GM12878 (cell line): Measurements from ENCODE around the gene FOXP1. TPM values are rescaled to one million over a fixed set of nuclear protein-coding genes. Genes with fewer than 3 reads are reported as not detected.

Experiments
- ATAC-seq: fragments of 200-7000 bp; cut with Tn5 transposase; 3 replicates; pipeline ENCODE4 v1.9.1; 2020; ENCODE audit warnings: mild to moderate bottlenecking, moderate library complexity
- BruUV-seq: library from RNA; stranded (reverse); fragments of 400-500 nt; replicated peaks from 2 replicates; lab custom pipeline; 2021; lab: Mats Ljungman, UMichigan
- CTCF ChIA-PET: fragments of 300-600 bp; sonication (Branson Sonifier 250); formaldehyde crosslinking; extraction: SDS; loops from one replicate; lab custom pipeline; 2021; ENCODE audit warnings: inconsistent platforms; lab: Yijun Ruan, JAX
- POLR2A ChIA-PET: fragments of 350-600 bp; formaldehyde crosslinking; extraction: SDS; loops from one replicate; lab custom pipeline; 2021; ENCODE audit warnings: inconsistent platforms; lab: Charles Lee
- RAD21 ChIA-PET: fragments of 300-600 bp; sonication (Branson Sonifier 250); formaldehyde crosslinking; loops from one replicate; lab custom pipeline; 2023; ENCODE audit warnings: antibody characterized with exemption; ENCODE audit not compliant: unreplicated experiment; lab: Charles Lee
- SMC1A ChIA-PET: fragments of 300-600 bp; sonication (Branson Sonifier 250); formaldehyde crosslinking; loops from one replicate; lab custom pipeline; 2023; ENCODE audit not compliant: unreplicated experiment, uncharacterized antibody; lab: Charles Lee
- DNase-seq: peaks from one replicate; pipeline ENCODE4 v3.0.0-alpha.2; 2011; ENCODE audit warnings: low read depth, low spot score
- FAIRE-seq: peaks from 3 replicates; lab custom pipeline; 2011; peaks lifted over from hg19 to GRCh38; lab: Jason Lieb, UNC
- H2AFZ ChIP-seq: 2 replicates; pipeline ENCODE4 v1.6.0; 2011; ENCODE audit warnings: low read depth, low read length, control low read depth; ENCODE audit not compliant: control insufficient read depth
- H3K27ac ChIP-seq: 2 replicates; pipeline ENCODE4 v1.5.1; 2011; ENCODE audit warnings: control low read depth; ENCODE audit not compliant: control insufficient read depth, insufficient read depth
- H3K27me3 ChIP-seq, 2 experiments: replicated peaks in 1 of 2; 2 replicates each; pipeline versions ENCODE4 v1.6.0 to v1.6.1; 2011; ENCODE audit warnings: low read length in 1 of 2; ENCODE audit not compliant: control insufficient read depth in 2 of 2, insufficient read depth in 2 of 2
- H3K36me3 ChIP-seq, 2 experiments: 2 replicates each; pipeline ENCODE4 v1.5.1; 2011; ENCODE audit warnings: low read length in 1 of 2; ENCODE audit not compliant: control insufficient read depth in 2 of 2, insufficient read depth in 2 of 2
- H3K4me1 ChIP-seq: 2 replicates; pipeline ENCODE4 v1.6.1; 2011; ENCODE audit warnings: mild to moderate bottlenecking, low read length, moderate library complexity, mixed read lengths; ENCODE audit not compliant: control insufficient read depth, insufficient read depth
- H3K4me2 ChIP-seq: 2 replicates; pipeline ENCODE4 v1.6.0; 2011; ENCODE audit warnings: control low read depth; ENCODE audit not compliant: control insufficient read depth, insufficient read depth
- H3K4me3 ChIP-seq: fragments of 200-600 bp; sonication (generic); 2 replicates; pipeline ENCODE4 v1.5.1; 2016
- H3K79me2 ChIP-seq: 2 replicates; pipeline ENCODE4 v1.6.0; 2011; ENCODE audit warnings: low read length; ENCODE audit not compliant: control insufficient read depth, insufficient read depth
- H3K9ac ChIP-seq: 2 replicates; pipeline ENCODE4 v1.8.0; 2011; ENCODE audit warnings: low read length, control low read depth, mixed read lengths; ENCODE audit not compliant: control insufficient read depth, insufficient read depth
- H3K9me3 ChIP-seq: replicated peaks from 3 replicates; pipeline ENCODE4 v1.5.1; 2011; ENCODE audit warnings: mild to moderate bottlenecking, low read length; ENCODE audit not compliant: control insufficient read depth, insufficient read depth
- H4K20me1 ChIP-seq: 2 replicates; pipeline ENCODE4 v1.6.0; 2011; ENCODE audit not compliant: control insufficient read depth, insufficient read depth
- HSF1 ChIP-seq: fragments of 150-350 bp; IDR thresholded peaks from 2 replicates; pipeline ENCODE4 v1.6.1; 2014; ENCODE audit warnings: mild to moderate bottlenecking, low read depth, low read length
- IRF3 ChIP-seq: fragments of 450-650 bp; IDR thresholded peaks from 2 replicates; pipeline ENCODE4 v1.6.1; 2014; ENCODE audit warnings: mild to moderate bottlenecking
- MLLT1 ChIP-seq: fragments of 450-650 bp; IDR thresholded peaks from 2 replicates; pipeline ENCODE4 v1.6.1; 2016; ENCODE audit warnings: mild to moderate bottlenecking
- NFYB ChIP-seq: IDR thresholded peaks from 2 replicates; pipeline ENCODE4 v1.6.1; 2011; ENCODE audit warnings: low read depth, mild to moderate bottlenecking, low read length, improper control_type of control experiment, moderate library complexity; ENCODE audit not compliant: insufficient read depth
- PAX5 ChIP-seq: IDR thresholded peaks from 2 replicates; pipeline ENCODE4 v1.6.1; 2011; ENCODE audit warnings: low read depth, low read length, borderline replicate concordance
- STAT1 ChIP-seq: fragments of 450-650 bp; conservative IDR thresholded peaks from 2 replicates; pipeline ENCODE4 v1.6.1; 2014; ENCODE audit warnings: antibody characterized with exemption, mild to moderate bottlenecking
- TAF1 ChIP-seq: IDR thresholded peaks from 2 replicates; pipeline ENCODE4 v1.6.1; 2011; ENCODE audit warnings: mild to moderate bottlenecking, low read depth, low read length, borderline replicate concordance
- ZNF622 ChIP-seq: fragments of 450-650 bp; IDR thresholded peaks from 2 replicates; pipeline ENCODE4 v1.6.1; 2017; ENCODE audit warnings: mild to moderate bottlenecking, inconsistent platforms
- WGBS: methylation state at CpG from one replicate; pipeline ENCODE4 v1.1.6; 2016; ENCODE audit warnings: low lambda C conversion rate; ENCODE audit not compliant: insufficient replicate concordance, insufficient coverage; ENCODE audit errors: missing lambda C conversion rate; 5-methylcytosine and 5-hydroxymethylcytosine counted together
- in situ Hi-C: fragments of 300-500 bp; cut with MboI; formaldehyde crosslinking; loops from 9 replicates; pipeline ENCODE4 v1.14.3; 2018; ENCODE audit warnings: mixed read lengths
- intact Hi-C: fragments of 100-400 bp; cut with micrococcal nuclease; formaldehyde crosslinking; loops from one replicate; pipeline ENCODE4 v1.14.2; 2022; ENCODE audit not compliant: unreplicated experiment
- polyA plus RNA-seq, 11 experiments: library from polyadenylated mRNA; depleted of rRNA in 4 of 11; unstranded in 6 of 11; stranded (reverse) in 5 of 11; fragments of >200 nt; fragmentation: Nextera tagmentation in 4 of 11; fragmentation: Illumina TruSeq in 1 of 11; extraction: Ambion mirVana in 4 of 11; extraction: Trizol in 1 of 11; gene quantifications; 1 replicate in 1 of 11; 2 replicates in 10 of 11; pipeline versions ENCODE4 v1.2.1 to v1.2.3, GENCODE V29; 2011 to 2016; ENCODE audit warnings: inconsistent platforms in 2 of 11, missing spikeins in 2 of 11, low read depth in 1 of 11
- total RNA-seq, 4 experiments: library from RNA; depleted of rRNA in 3 of 4; stranded (reverse); fragments of >200 nt in 3 of 4; fragmentation: Illumina TruSeq in 1 of 4; extraction: Trizol in 1 of 4; gene quantifications; 2 replicates each; pipeline versions ENCODE4 v1.2.1 to v1.2.3, GENCODE V29; 2013 to 2021

FOXP1 gene
- total and polyA plus RNA-seq, 10 of the 15 experiments (the other 5 are each of a cell fraction or from before 2014, with no cell fraction given) = 0.05 to 1.6 (median 0.20) TPM; not detected in 1

GRCh38 chr3:70952033-70952747, 631.3 kb downstream of the FOXP1 start:
- no peaks in the 10 kb centered on the region for H3K36me3 ChIP-seq
- in situ Hi-C loops = no loop called here
- H3K4me3 ChIP-seq = no peak overlapping the region
- no peaks in the 10 kb centered on the region for H3K79me2 ChIP-seq
- no peak overlapping the region for H3K9ac ChIP-seq
- no peaks in the 10 kb centered on the region for H4K20me1 ChIP-seq
- no TSS peak for BruUV-seq
- no peaks in the 10 kb centered on the region for H3K27me3 ChIP-seq
- H3K4me1 ChIP-seq = no peaks in the 10 kb centered on the region
- CTCF ChIA-PET = no interaction called here
- H3K9me3 ChIP-seq = no peaks in the 10 kb centered on the region
- no peak for ATAC-seq
- RAD21 ChIA-PET = interaction anchor here (0.5 kb wide), 1 partner anchor 1626 kb away, joined by 3 read pairs; no protein-coding TSS in a partner anchor
- H3K4me2 ChIP-seq = no peak overlapping the region
- 60% methylated on average over 12 of the region's 12 CpGs for WGBS
- TF ChIP-seq HSF1 = no peak
- no peak for TF ChIP-seq PAX5
- TF ChIP-seq ZNF622 = no peak
- no peak for TF ChIP-seq NFYB
- TF ChIP-seq TAF1 = no peak
- TF ChIP-seq STAT1 = no peak
- no peak for TF ChIP-seq IRF3
- TF ChIP-seq MLLT1 = no peak
- intact Hi-C loops = no loop called here
- no peak for DNase-seq
- no peak overlapping the region for H3K27ac ChIP-seq
- POLR2A ChIA-PET = no interaction called here
- no peak overlapping the region for H2AFZ ChIP-seq
- no peak for FAIRE-seq
- SMC1A ChIA-PET = interaction anchor here (0.6 kb wide), 1 partner anchor 685 kb away, joined by 3 read pairs; no protein-coding TSS in a partner anchor
